ENCODE data around the gene NME1. TPM values are rescaled to one million over a fixed set of nuclear protein-coding genes. Genes with fewer than 3 reads are reported as not detected.
A peak's percentile ranks its signal among the peaks of the same experiment; 100 is the strongest.

Gene NME1
- total and polyA plus RNA-seq, 9 of the 15 experiments (the other 6 are each of a cell fraction or from before 2014, with no cell fraction given), result 449 to 1,588 (median 604) TPM

- peaks cover 8% of the 10 kb centered on the region; the same call in 2 of the 3 replicates for H3K36me3 ChIP-seq (ENCODE audit: control insufficient read depth, insufficient read depth, low read length)
- CTCF ChIA-PET (ENCODE audit: low intra/inter-chr PET ratio), result no interaction called here
- 2% methylated on average over 23 of the region's 23 CpGs for WGBS (ENCODE audit: insufficient coverage, low coverage, missing lambda C conversion rate)
- POLR2A ChIA-PET, result interaction anchor here (0.6 to 2.3 kb wide), 11 partner anchors 9 to 259 kb away, joined by 3 to 8 read pairs (median 4); partner anchors contain the start of gene NME1
- H3K27me3 ChIP-seq (ENCODE audit: control insufficient read depth in 2 of 2, insufficient read depth in 2 of 2, low read length in 2 of 2), result no peaks in the 10 kb centered on the region
- DNase-seq (ENCODE audit: extremely low read depth in 1 of 4, low spot score in 3 of 4) (peak; percentile 91 to 99 (median 92)), ATAC-seq (peak; percentile 86), FAIRE-seq (peak; percentile 97)
- peak overlapping the region; percentile 32 to 99; a peak in 3 of 4 replicates for H3K9ac ChIP-seq (ENCODE audit: insufficient read depth in 1 of 2, low read depth in 2 of 2, low read length in 2 of 2)
- H3K27ac ChIP-seq (ENCODE audit: extremely low read depth, low read depth, low read length), result peak overlapping the region; percentile 97
- no peaks in the 10 kb centered on the region for H3K9me1 ChIP-seq (ENCODE audit: control insufficient read depth, insufficient read depth, low read length)
- no peaks in the 10 kb centered on the region for H3K9me3 ChIP-seq (replicated peaks; ENCODE audit: control insufficient read depth, insufficient read depth, low read depth, low read length)
- peak overlapping the region; percentile 57 for H3K4me3 ChIP-seq
- H3K4me1 ChIP-seq (replicated peaks in 1 of 2; ENCODE audit: control insufficient read depth in 2 of 2, insufficient read depth in 2 of 2, low read length in 2 of 2), result peaks cover 12 to 23% of the 10 kb centered on the region in 2 experiments
- peak overlapping the region; percentile 85 for H3K4me2 ChIP-seq (ENCODE audit: insufficient read depth, low read length)
- in situ Hi-C loops (cut with MboI) (no loop called here), intact Hi-C loops (cut with micrococcal nuclease) (loop anchor here (1.0 kb wide), 1 partner anchor 31 kb away; the partner anchor contains the start of gene NME1)
- peaks cover 21% of the 10 kb centered on the region; the same call in 1 of the 2 replicates for H4K20me1 ChIP-seq (replicated peaks; ENCODE audit: control insufficient read depth, insufficient read depth, low read length)
- peaks cover 40% of the 10 kb centered on the region for H3K79me2 ChIP-seq (ENCODE audit: control insufficient read depth, insufficient read depth, low read length)
- TSS peak; percentile 98 for BruUV-seq (replicated peaks)
- H2AFZ ChIP-seq (ENCODE audit: low read depth, low read length), result peak overlapping the region; percentile 96
- TF ChIP-seq MITF (IDR thresholded peaks at IDR 0.05), result peak; percentile 99
- TF ChIP-seq PHB2 (IDR thresholded peaks at IDR 0.05; ENCODE audit: low read depth), result no peak
- peak; percentile 47; the same call in 1 of the 2 replicates for TF ChIP-seq ZNF407 (IDR thresholded peaks at IDR 0.05; ENCODE audit: low read depth)
- TF ChIP-seq GATA2 (CRISPR knock-in tag; IDR thresholded peaks at IDR 0.05), result no peak
- TF ChIP-seq NFXL1 (CRISPR knock-in tag; IDR thresholded peaks at IDR 0.05), result no peak
- peak; percentile 97 for TF ChIP-seq POLR2B (IDR thresholded peaks at IDR 0.05; ENCODE audit: low read depth, partially characterized antibody)
- TF ChIP-seq ZNF143 (CRISPR knock-in tag; IDR thresholded peaks at IDR 0.05), result no peak
- TF ChIP-seq SAFB2 (IDR thresholded peaks at IDR 0.05; ENCODE audit: borderline replicate concordance, low read depth, low read length, severe bottlenecking), result no peak
- TF ChIP-seq ZNF695 (CRISPR knock-in tag; IDR thresholded peaks at IDR 0.05), result no peak
- TF ChIP-seq CBX3 (IDR thresholded peaks at IDR 0.05; ENCODE audit: borderline replicate concordance in 1 of 2, low read length in 2 of 2), result peak in 1 of 2 experiments; percentile 79; a peak in 1 of 3 replicates
These were observed 31.5 kb upstream of the NME1 start for GRCh38 chr17:51121620-51122472.

Measured in K562 (cell line).